Brain microvascular endothelial cell (primary cell): ENCODE measurements around the gene ANAPC16.
"Not testable (repeated sequence)": the region's sequence is repeated elsewhere in the genome, so short reads cannot be mapped to it uniquely, and the experiment has no call there.

ENCODE experiments used
- DNase-seq: peaks from one replicate; pipeline ENCODE4 v3.0.0-alpha.2; 2020
- H3K27ac ChIP-seq: fragments of 250-450 bp; sonication (Bioruptor Pico); 2 replicates; pipeline ENCODE4 v1.5.1; 2020; ENCODE audit warnings: mild to moderate bottlenecking, moderate library complexity
- H3K27me3 ChIP-seq: fragments of 250-450 bp; sonication (Bioruptor Pico); replicated peaks from 2 replicates; pipeline ENCODE4 v1.5.1; 2020; ENCODE audit warnings: mild to moderate bottlenecking
- H3K36me3 ChIP-seq: fragments of 250-450 bp; sonication (Bioruptor Pico); replicated peaks from 2 replicates; pipeline ENCODE4 v1.5.1; 2020; ENCODE audit warnings: mild to moderate bottlenecking
- H3K4me3 ChIP-seq: 2 replicates; pipeline ENCODE4 v1.5.1; 2011; ENCODE audit warnings: low read depth, mild to moderate bottlenecking, control low read depth, low read length, moderate library complexity
- in situ Hi-C: cut with HindIII; loops from 2 replicates; pipeline ENCODE4 v1.10.0; 2017; ENCODE audit warnings: low sequenced_read_pairs, low pct_ligation_motif_present
- TF ChIP-seq, protein P1 (sequence below): IDR thresholded peaks from 2 replicates; pipeline ENCODE4 v1.5.1; 2011; ENCODE audit warnings: low read depth, mild to moderate bottlenecking, moderate library complexity, low read length, control low read depth, inconsistent platforms; ENCODE audit errors: missing control alignments

The ANAPC16 gene

DNA sequence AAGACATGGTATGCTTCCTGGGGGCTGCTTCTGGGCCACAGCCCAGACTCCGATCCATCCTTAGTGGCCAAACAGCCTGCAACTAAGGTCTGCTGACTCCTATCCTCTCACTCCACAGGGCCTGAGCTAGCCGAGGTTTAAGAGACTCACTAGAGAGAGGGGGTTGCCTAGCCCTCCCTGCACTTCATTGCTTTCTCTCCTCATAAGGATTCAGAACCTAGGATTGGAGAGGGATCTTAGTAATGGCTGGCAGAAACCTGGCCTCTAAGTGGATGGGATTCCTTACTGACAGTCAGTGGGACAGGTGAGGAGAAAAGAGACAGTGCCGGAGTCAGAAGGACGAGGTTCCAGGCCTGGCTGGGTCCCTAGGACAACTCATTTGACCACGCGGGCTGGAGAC is 49.7 kb downstream of the ANAPC16 start:
- no peak overlapping the region for H3K4me3 ChIP-seq
- H3K27ac ChIP-seq, result no peak overlapping the region
- TF ChIP-seq, protein P1, sequence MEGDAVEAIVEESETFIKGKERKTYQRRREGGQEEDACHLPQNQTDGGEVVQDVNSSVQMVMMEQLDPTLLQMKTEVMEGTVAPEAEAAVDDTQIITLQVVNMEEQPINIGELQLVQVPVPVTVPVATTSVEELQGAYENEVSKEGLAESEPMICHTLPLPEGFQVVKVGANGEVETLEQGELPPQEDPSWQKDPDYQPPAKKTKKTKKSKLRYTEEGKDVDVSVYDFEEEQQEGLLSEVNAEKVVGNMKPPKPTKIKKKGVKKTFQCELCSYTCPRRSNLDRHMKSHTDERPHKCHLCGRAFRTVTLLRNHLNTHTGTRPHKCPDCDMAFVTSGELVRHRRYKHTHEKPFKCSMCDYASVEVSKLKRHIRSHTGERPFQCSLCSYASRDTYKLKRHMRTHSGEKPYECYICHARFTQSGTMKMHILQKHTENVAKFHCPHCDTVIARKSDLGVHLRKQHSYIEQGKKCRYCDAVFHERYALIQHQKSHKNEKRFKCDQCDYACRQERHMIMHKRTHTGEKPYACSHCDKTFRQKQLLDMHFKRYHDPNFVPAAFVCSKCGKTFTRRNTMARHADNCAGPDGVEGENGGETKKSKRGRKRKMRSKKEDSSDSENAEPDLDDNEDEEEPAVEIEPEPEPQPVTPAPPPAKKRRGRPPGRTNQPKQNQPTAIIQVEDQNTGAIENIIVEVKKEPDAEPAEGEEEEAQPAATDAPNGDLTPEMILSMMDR, result no peak

DNA sequence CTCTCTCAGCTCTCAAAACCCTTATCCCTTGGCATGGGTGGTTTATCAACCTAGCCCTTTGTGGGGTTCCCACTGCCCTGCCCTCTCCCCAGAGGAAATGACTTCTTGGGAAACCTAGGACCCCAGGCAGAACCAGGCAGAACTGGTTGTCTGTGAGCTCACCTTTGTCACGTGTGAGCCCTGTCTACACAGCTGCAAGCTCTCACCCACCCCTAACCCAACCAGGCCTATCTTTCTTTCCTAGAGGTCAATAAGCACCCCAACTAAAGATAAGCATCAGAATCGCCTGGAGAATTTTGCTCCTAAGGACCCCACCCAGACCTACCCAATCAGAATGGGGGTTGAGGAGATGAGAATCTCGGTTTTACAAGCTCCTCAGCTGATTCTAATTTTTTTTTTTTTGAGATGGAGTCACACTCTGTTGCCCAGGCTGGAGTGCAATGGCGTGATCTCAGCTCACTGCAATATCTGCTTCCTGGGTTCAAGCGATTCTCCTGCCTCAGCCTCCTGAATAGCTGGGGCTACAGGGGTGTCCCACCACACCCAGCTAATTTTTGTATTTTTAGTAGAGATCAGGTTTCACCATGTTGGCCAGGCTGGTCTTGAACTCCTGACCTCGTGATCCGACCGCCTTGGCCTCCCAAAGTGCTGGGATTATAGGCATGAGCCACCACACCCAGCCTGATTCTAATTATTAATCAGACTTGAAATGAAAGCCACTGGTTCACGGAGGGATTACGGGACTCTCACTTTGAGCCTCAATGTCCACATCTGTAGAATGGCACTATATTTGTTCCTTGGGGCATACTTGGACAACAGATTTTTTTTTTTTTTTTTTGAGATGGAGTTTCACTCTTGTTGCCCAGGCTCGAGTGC is 50.4 kb downstream of the ANAPC16 start:
- Histone ChIP-seq H3K27me3 (no peaks in the 10 kb centered on the region), H3K4me3 (no peak overlapping the region), H3K27ac (no peak overlapping the region), H3K36me3 (no peaks in the 10 kb centered on the region)
- TF ChIP-seq, protein P1, result no peak
- in situ Hi-C loops, result no loop called here
- DNase-seq, result no peak

More for the DNA sequence above, 49.7 kb downstream of the ANAPC16 start:
- in situ Hi-C loops, result no loop called here
- no peaks in the 10 kb centered on the region for H3K27me3 ChIP-seq
- H3K36me3 ChIP-seq, result no peaks in the 10 kb centered on the region
- no peak for DNase-seq

DNA sequence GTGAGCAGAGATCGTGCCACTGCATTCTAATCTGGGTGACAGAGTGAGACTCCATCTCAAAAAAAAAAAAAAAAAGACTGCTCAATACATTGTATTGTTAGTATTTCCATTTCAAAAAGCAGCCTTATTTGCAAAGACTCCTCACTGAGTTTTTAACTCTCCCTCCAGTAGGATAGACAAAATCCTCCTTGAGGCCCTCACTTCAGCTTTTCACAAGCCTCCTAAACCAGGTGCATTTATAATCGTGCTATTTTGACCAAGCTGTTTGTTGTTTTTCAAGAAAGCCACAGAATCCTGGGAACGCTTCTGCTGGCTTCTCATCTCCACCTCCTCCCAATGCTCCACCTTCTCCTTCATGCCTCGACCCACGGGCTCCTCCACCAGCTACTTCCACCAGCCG is 51.6 kb downstream of the ANAPC16 start:
- in situ Hi-C loops, result no loop called here
- Histone ChIP-seq H3K27ac (no peak overlapping the region), H3K4me3 (no peak overlapping the region), H3K27me3 (no peaks in the 10 kb centered on the region), H3K36me3 (no peaks in the 10 kb centered on the region)
- DNase-seq, result no peak
- TF ChIP-seq, protein P1, result no peak

DNA sequence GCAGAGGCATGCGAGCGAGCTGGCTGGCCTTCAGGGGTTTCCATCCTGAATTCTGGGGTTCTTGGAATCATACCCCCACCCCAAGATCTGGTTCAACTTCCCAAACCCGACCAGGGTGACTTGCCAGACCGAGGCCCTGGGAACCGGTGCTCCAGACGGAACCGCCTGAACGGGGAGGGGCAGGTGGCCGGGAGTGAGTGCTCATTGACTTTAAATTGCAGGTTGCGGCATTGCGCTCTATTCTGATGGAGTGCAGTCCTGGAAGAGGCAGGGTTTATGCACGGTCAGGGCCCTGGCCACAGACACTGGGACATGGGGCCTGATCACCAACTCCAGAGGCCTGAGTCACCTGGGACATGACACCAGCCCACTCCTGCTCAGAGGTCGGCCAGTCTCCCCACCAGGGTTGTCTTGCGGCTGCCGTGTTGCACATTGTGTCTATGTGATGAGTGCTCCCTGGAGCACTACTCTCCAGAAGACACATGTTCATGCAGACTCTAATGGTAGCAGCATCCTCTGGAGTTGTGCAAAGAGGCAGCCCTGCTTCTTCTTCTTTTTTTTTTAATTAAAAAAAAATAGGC is 52.1 kb downstream of the ANAPC16 start:
- Histone ChIP-seq H3K27ac (no peak overlapping the region), H3K4me3 (no peak overlapping the region), H3K36me3 (no peaks in the 10 kb centered on the region), H3K27me3 (no peaks in the 10 kb centered on the region)
- TF ChIP-seq, protein P1, result no peak
- in situ Hi-C loops, result no loop called here
- no peak for DNase-seq

DNA sequence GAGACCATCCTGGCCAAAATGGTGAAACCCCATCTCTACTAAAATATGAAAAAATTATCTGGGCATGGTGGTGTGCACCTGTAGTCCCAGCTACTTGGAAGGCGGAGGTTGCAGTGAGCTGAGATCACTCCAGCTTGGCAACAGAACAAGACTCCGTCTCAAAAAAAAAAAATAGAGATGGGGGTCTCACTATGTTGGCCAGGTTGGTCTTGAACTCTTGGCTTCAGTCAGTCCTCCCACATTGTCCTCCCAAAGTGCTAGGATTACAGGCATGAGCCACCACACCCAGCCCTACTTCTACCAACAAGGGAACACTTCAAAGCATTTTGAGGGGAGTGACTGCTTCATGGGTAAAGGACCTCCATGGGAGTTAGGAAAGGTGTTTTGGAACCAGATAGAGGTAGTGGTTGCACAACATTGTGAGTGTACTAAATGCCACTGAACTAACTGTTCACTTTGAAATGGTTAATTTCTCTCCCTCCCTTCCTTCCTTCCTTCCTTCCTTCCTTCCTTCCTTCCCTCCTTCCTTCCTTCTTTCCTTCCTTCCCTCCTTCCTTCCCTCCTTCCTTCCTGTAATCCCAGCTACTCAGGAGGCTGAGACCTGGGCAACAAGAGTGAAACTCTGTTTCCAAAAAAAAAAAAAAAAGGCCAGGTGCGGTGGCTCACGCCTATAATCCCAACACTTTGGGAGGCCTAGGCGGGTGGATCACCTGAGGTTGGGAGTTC is 52.8 kb downstream of the ANAPC16 start:
- H3K27ac ChIP-seq, DNase-seq, in situ Hi-C loops: not testable (repeated sequence)

More for the DNA sequence above, 52.8 kb downstream of the ANAPC16 start:
- H3K27me3 ChIP-seq, H3K4me3 ChIP-seq, H3K36me3 ChIP-seq: not testable (repeated sequence)
